GM21423 (cell line): ENCODE results near the gene ATXN1.
"Not testable (repeated sequence)": the region's sequence is repeated elsewhere in the genome, so short reads cannot be mapped to it uniquely, and the experiment has no call there.

Experiments used
- ATAC-seq: cut with Tn5 transposase; IDR thresholded peaks from one replicate; pipeline ENCODE4 v1.9.1; 2021; ENCODE audit warnings: mild to moderate bottlenecking, moderate library complexity; ENCODE audit not compliant: unreplicated experiment

The ATXN1 gene

DNA sequence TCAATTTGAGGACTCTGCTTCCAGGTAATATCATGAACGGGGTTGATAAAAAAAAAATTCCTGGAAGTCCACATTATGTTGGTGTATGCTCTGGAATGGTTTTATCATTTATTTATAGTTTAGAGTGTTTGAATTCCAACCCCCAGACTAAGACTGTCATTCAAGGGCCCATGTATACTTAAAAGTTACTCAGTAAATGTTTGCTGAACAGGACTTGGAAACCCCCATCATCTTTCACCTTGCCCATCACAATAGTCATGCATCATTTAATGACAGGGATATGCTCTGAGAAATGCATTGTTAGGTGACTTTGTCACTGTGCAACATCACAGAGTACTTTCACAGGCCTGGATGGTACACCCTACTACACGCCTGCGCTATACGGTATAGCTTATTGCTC is 104.8 kb downstream of the ATXN1 start:
- ATAC-seq: no peak

DNA sequence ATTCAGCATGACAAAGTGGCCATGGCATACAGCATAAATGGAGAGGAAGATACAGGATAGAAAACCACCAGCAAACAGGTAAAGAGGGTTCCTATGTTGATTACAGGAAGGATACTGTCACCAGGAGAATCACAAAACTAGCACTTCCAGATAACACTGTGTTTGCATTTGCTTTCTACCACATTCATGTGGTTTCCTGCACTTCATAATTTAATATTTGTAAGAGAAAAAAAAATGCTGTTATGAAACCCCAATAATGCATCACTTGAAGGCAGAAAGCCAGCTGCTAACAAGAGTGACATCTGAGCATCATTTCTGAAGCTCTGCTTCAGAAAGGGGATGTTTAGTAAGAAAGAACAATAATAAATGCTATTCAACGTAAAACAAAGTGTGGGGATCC is 106.6 kb downstream of the ATXN1 start:
- ATAC-seq: peak; percentile 38

DNA sequence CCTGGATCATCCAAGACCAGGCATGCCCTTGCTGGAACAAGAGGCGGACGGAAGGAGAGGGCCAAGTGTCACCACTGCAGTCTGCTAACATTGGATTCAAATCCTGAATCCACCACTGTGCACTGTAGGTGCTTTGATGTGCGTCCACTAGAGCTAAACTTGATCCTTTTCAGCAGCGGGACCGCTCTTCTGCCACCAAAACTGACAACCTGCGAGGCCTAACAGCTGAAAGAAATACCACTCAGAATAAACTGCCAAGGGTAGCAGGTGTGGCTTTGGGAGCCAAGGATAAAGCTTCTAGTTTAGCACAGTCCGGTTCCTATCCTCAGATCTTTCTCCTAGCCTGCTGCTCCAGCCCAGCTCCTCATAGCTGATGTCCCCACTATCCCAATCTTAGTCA is 108.0 kb downstream of the ATXN1 start:
- no peak for ATAC-seq

- peak; percentile 92 for ATAC-seq
These were observed 109.4 kb downstream of the ATXN1 start for GRCh38 chr6:16651871-16652270.

DNA sequence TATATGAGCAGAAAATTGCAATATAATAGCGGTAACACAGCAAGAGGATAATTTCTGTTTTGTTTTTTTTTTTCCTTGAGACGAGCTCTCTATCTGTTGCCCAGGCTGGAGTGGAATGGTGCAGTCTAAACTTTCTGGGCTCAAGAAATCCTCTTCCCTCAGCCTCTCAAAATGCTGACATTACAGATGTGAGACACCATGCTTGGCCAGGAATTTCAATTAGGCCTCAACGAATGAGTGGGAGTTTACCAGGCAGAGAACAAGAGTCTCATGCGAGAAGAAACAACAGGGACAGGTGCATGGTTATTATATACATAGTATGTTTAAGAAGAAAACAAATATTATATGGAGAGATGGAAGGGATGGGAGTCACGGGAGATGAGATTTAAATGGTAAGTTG is 111.4 kb downstream of the ATXN1 start:
- ATAC-seq: no peak

- no peak for ATAC-seq
These were observed 112.0 kb downstream of the ATXN1 start for GRCh38 chr6:16649241-16649640.

- no peak for ATAC-seq
These were observed 113.3 kb downstream of the ATXN1 start for GRCh38 chr6:16648003-16648402.

DNA sequence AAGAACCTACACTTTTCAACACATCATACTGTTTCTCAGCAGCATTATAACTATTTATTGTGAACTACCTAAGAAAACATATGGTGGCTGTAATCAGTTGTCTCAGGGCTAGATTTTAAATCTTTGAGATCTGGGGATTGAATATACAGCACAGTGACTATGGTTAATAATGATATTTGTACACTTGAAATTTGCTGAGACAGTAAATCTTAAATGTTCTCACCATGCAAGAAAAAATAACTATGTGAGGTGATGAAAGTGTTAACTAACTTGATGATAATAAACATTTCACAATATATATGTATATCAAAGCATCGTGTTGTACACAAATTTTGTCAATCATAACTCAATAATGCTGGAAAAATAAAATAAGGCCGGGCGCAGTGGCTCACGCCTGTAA is 113.8 kb downstream of the ATXN1 start:
- no peak for ATAC-seq

GRCh38 chr6:16644540-16645250 is 116.6 kb downstream of the ATXN1 start:
- no peak for ATAC-seq

DNA sequence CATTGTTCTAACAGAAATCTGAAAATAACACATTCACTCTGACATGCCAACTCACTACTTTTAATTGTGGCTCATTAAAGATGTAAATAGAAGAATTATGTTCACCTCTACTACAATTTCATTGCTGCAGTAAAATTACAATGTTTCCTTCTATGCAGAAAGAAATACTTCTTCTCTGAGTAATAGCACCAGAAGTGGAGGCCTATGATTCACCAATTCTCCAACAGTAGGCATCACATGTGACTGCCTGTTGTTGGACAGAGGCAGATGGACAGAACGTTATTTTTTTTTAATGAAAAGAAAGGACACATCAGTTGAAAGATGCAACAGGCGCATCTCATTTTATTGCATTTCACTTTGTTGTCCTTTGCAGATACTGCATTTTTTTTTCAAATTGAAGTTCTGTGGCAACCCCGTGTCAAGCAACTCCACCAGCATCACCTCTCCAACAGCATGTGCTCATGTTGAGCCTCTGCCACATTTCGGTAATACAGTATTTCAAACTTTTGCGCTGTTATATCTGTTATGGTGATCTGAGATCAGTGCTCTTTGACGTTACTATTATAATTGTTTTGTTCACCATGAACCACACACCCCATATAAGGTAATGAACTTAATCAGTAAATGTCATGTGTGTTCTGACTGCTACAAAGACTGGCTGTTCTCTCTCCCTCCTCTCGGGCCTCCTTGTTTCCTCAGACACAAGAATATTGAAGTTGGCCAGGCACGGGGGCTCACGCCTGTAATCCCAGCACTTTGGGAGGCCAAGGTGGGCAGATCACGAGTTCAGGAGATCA is 121.4 kb downstream of the ATXN1 start:
- no peak for ATAC-seq

DNA sequence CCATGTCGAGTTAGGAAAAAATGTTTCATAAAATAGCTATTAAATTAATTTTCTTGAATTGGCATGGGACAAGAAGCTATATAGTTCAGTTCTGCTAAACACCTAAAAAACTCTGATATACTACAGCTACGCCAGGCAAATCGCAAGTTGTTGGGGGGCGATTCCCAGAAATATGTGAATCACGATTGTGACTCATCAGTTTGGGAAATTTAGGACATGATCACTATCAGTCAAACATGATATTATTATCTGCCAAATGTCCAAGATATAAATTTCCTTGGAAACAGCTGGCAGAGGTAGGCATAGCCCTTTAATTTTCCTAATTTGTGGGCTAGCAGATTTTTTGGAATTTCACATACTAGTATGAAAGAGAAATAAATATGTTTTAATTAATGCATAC is 123.6 kb downstream of the ATXN1 start:
- no peak for ATAC-seq

DNA sequence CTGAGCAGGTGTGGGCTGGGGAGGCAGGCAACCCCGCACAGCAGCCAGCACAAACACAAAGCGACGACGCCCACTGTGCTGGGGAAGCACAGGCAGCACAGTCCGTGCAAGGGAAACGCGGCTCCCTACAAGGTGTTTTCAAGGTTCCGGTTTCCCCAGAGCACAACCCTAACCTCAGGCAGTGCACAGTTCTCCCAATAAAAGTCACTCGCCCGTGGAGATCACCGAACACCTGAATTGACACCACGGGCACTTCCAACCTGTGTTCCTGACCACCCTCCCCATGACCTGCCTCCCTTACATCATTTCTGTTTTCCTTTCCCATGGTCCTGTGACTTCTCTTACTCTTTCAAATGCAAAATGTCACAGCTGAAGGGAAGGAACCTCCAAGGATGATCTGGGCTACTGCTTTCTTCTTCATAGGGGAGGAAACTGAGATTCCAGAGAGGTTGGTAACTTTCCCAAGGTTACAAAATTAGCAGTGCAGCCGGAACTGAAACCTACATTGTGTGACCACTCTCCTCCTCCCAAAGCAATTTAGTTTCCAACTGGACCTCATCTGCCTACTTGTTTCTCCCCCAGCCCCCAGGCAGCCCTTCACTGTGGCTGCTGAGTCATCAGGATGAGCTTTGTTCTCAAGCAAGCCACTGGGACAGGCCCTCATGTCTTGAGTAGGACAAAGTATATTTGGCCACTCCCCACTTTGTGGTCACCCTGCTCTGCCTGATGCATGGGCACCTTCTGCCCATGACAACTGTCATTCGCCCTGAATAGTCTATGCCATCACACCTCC is 125.3 kb downstream of the ATXN1 start:
- ATAC-seq: peak; percentile 53

DNA sequence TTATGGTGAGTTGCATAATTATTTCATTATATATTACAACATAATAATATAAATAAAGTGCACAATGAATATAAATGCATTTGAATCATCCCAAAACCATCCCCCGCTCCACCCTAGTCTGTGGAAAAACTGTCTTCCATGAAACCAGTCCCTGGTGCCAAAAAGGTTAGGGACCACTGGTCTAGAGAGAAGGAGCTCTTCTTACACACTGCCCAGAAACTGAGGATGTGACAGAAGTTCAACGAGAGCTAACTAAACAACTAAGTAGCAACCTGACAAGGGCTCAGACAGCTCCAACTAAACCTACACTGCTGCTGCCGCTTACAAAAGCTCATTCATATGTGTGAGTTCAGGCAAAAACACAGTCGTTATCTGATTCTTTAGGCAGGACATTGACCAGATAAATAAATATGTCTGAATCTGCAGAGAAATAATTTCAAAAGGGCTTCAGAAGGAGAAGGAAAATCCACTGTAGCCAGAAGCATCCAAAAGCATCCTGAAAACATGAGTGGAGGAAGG is 125.9 kb downstream of the ATXN1 start:
- no peak for ATAC-seq

DNA sequence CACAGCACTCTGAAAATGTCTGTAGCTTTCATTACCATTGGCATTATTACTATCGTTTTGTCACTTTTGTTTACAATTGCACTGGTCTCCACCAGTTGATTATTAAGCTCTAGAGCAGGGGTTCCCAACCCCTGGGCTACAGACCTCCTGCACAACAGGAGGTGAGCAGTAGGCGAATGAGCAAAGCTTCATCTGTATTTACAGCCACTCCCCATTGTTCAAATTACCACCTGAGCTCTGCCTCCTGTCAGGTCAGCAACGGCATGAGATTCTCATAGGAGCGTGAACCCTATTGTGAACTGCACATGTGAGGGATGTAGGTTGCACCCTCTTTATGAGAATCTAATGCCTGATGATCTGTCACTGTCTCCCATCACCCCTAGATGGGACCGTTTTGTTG is 126.4 kb downstream of the ATXN1 start:
- ATAC-seq: no peak

DNA sequence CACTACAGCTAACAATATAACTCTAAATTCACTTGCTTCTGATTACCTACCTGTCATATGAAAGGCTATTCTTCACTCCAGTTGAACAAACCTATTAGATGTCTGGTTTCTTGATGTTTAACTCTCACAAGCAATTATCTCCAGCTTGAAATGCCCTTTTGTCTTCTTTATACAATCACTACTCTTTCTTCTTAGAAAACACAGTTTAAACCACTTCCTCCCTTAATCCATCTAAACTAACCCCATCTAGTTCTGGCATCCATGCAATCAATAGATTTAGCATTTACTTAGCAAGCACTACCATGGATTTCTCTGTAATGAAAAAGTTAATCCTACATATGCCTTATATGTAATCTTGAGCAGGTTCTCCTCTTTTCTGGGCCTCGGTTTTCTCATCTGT is 127.3 kb downstream of the ATXN1 start:
- ATAC-seq: no peak

DNA sequence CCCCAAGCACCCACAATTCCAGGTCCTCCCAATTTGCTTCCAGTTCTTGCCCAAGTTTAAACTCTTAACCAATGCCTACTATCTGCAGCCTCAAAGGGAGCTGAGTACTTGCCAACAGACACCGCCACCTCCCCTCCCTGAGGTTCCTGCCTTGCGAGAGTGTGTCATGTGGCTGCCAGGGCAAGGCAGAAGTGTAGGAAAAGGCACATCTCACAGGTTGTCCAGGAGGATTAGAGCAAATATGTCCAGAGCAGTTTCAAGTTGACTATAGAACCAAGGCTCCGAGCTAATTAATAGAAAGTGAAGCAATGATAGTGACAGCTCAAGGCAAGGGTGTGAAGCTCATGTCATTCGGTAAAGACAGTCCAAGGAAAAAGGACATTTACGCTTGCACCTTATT is 127.8 kb downstream of the ATXN1 start:
- ATAC-seq: no peak

GRCh38 chr6:16632101-16632500 is 129.2 kb downstream of the ATXN1 start:
- no peak for ATAC-seq

GRCh38 chr6:16630026-16630643 is 131.1 kb downstream of the ATXN1 start:
- ATAC-seq: no peak

- not testable (repeated sequence) for ATAC-seq
These were observed 132.7 kb downstream of the ATXN1 start for GRCh38 chr6:16628580-16628979.

GRCh38 chr6:16626650-16627049 is 134.6 kb downstream of the ATXN1 start:
- ATAC-seq: no peak
